IMR-90 (cell line): Measurements from ENCODE around the gene KIF1C. TPM values are rescaled to one million over a fixed set of nuclear protein-coding genes. Genes with fewer than 3 reads are reported as not detected.

Source experiments
- ATAC-seq: fragments of 200-7000 bp; cut with Tn5 transposase; 2 replicates; pipeline ENCODE4 v1.9.1; 2020; ENCODE audit warnings: low read depth, mild to moderate bottlenecking, moderate library complexity
- BruUV-seq: library from RNA; stranded (reverse); fragments of 400-500 nt; replicated peaks from 2 replicates; lab custom pipeline; 2021; lab: Mats Ljungman, UMichigan
- CTCF ChIA-PET: fragments of 300-600 bp; formaldehyde crosslinking; extraction: SDS; loops from one replicate; lab custom pipeline; 2021; ENCODE audit warnings: antibody characterized with exemption; lab: Yijun Ruan, JAX
- POLR2A ChIA-PET: fragments of 300-600 bp; sonication (Branson Sonifier 250); formaldehyde crosslinking; loops from one replicate; lab custom pipeline; 2022; ENCODE audit warnings: antibody characterized with exemption; ENCODE audit not compliant: unreplicated experiment; lab: Charles Lee
- DNase-seq: peaks from one replicate; pipeline ENCODE4 v3.0.0; 2013
- H2AFZ ChIP-seq: replicated peaks from 2 replicates; pipeline ENCODE3; 2013; ENCODE audit warnings: low read length, mild to moderate bottlenecking; ENCODE audit not compliant: poor library complexity
- H2AK5ac ChIP-seq: 2 replicates; pipeline ENCODE4 v1.6.1; 2013; ENCODE audit warnings: low read depth, low read length, inconsistent platforms
- H2AK9ac ChIP-seq: replicated peaks from 2 replicates; pipeline ENCODE3; 2013; ENCODE audit warnings: mild to moderate bottlenecking, low read depth, low read length, moderate library complexity; ENCODE audit not compliant: poor library complexity
- H2BK120ac ChIP-seq: 2 replicates; pipeline ENCODE4 v1.6.1; 2013; ENCODE audit warnings: low read depth, low read length, inconsistent platforms
- H2BK15ac ChIP-seq: 3 replicates; pipeline ENCODE4 v1.6.1; 2013; ENCODE audit warnings: low read depth, low read length, inconsistent platforms
- H2BK20ac ChIP-seq: 2 replicates; pipeline ENCODE4 v1.6.1; 2013; ENCODE audit warnings: low read depth, mild to moderate bottlenecking, inconsistent platforms, low read length, moderate library complexity
- H2BK5ac ChIP-seq: 2 replicates; pipeline ENCODE4 v1.6.1; 2013; ENCODE audit warnings: mild to moderate bottlenecking, low read depth, low read length, inconsistent platforms; ENCODE audit not compliant: poor library complexity, severe bottlenecking
- H3K14ac ChIP-seq: replicated peaks from 2 replicates; pipeline ENCODE4 v1.6.1; 2013; ENCODE audit warnings: low read depth, low read length, inconsistent platforms
- H3K18ac ChIP-seq: 2 replicates; pipeline ENCODE4 v1.6.1; 2013; ENCODE audit warnings: low read depth, low read length, control low read depth
- H3K23ac ChIP-seq: 2 replicates; pipeline ENCODE4 v1.6.1; 2013; ENCODE audit warnings: low read depth, low read length, inconsistent platforms
- H3K27ac ChIP-seq: 2 replicates; pipeline ENCODE4 v1.5.1; 2013; ENCODE audit warnings: mild to moderate bottlenecking, control low read depth, low read length; ENCODE audit not compliant: insufficient read depth
- H3K27me3 ChIP-seq: 2 replicates; pipeline ENCODE4 v1.6.1; 2013; ENCODE audit warnings: low read length; ENCODE audit not compliant: control insufficient read depth, insufficient read depth
- H3K36me3 ChIP-seq: 2 replicates; pipeline ENCODE4 v1.6.1; 2013; ENCODE audit warnings: low read length, mixed read lengths; ENCODE audit not compliant: control insufficient read depth, insufficient read depth
- H3K4ac ChIP-seq: 2 replicates; pipeline ENCODE4 v1.6.1; 2013; ENCODE audit warnings: low read depth, low read length, inconsistent platforms
- H3K4me1 ChIP-seq: 2 replicates; pipeline ENCODE4 v1.6.1; 2013; ENCODE audit warnings: low read length, mixed read lengths; ENCODE audit not compliant: control insufficient read depth, insufficient read depth
- H3K4me2 ChIP-seq: 2 replicates; pipeline ENCODE4 v1.6.1; 2013; ENCODE audit warnings: low read depth, mild to moderate bottlenecking, control low read depth, low read length, moderate library complexity
- H3K4me3 ChIP-seq: 2 replicates; pipeline ENCODE4 v1.5.1; 2013; ENCODE audit warnings: low read depth, mild to moderate bottlenecking, control low read depth, low read length, moderate library complexity; ENCODE audit not compliant: insufficient read depth
- H3K56ac ChIP-seq: 2 replicates; pipeline ENCODE4 v1.6.1; 2013; ENCODE audit warnings: low read length, inconsistent platforms; ENCODE audit not compliant: insufficient read depth; ENCODE audit errors: extremely low read depth
- H3K79me1 ChIP-seq, 2 experiments: 2 replicates each; pipeline ENCODE4 v1.6.1; 2013; ENCODE audit warnings: low read length in 2 of 2, inconsistent platforms in 1 of 2, low read depth in 1 of 2
- H3K9ac ChIP-seq: 2 replicates; pipeline ENCODE4 v1.6.1; 2013; ENCODE audit warnings: low read depth, low read length, control low read depth
- H3K9me1 ChIP-seq: 2 replicates; pipeline ENCODE4 v1.6.1; 2013; ENCODE audit warnings: low read length, inconsistent platforms; ENCODE audit not compliant: insufficient read depth
- H3K9me3 ChIP-seq: 2 replicates; pipeline ENCODE4 v1.6.1; 2013; ENCODE audit warnings: low read length; ENCODE audit not compliant: control insufficient read depth, insufficient read depth
- H4K20me1 ChIP-seq: 2 replicates; pipeline ENCODE4 v1.6.1; 2013; ENCODE audit warnings: low read length, inconsistent platforms; ENCODE audit not compliant: insufficient read depth
- H4K5ac ChIP-seq: 2 replicates; pipeline ENCODE4 v1.6.1; 2013; ENCODE audit warnings: mild to moderate bottlenecking, low read depth, low read length, control low read depth
- H4K8ac ChIP-seq, 2 experiments: 2 replicates each; pipeline ENCODE4 v1.6.1; 2013; ENCODE audit warnings: low read depth in 2 of 2, low read length in 2 of 2, control low read depth in 1 of 2, inconsistent platforms in 1 of 2
- H4K91ac ChIP-seq: 2 replicates; pipeline ENCODE4 v1.6.1; 2013; ENCODE audit warnings: low read depth, low read length, inconsistent platforms; ENCODE audit not compliant: insufficient read depth
- BHLHE40 ChIP-seq: fragments of 150-350 bp; IDR thresholded peaks from 2 replicates; pipeline ENCODE4 v1.6.1; 2016; ENCODE audit warnings: mild to moderate bottlenecking, low read depth, low read length
- CEBPB ChIP-seq: IDR thresholded peaks from 2 replicates; pipeline ENCODE4 v1.6.1; 2012; ENCODE audit warnings: low read depth, low read length, improper control_type of control experiment
- CHD1 ChIP-seq: IDR thresholded peaks from 2 replicates; pipeline ENCODE4 v1.6.1; 2012; ENCODE audit warnings: low read depth, low read length, improper control_type of control experiment
- CTCF ChIP-seq: conservative IDR thresholded peaks from 2 replicates; pipeline ENCODE4 v1.5.1; 2012; ENCODE audit warnings: mild to moderate bottlenecking, low read depth, low read length, improper control_type of control experiment
- FOS ChIP-seq: fragments of 150-350 bp; IDR thresholded peaks from 2 replicates; pipeline ENCODE4 v1.6.1; 2016; ENCODE audit warnings: low read depth, low read length
- MAFK ChIP-seq: IDR thresholded peaks from 2 replicates; pipeline ENCODE4 v1.6.1; 2012; ENCODE audit warnings: low read depth, low read length, improper control_type of control experiment
- MAZ ChIP-seq: IDR thresholded peaks from 2 replicates; pipeline ENCODE4 v1.6.1; 2012; ENCODE audit warnings: low read depth, mild to moderate bottlenecking, low read length, improper control_type of control experiment, moderate library complexity, borderline replicate concordance
- MXI1 ChIP-seq: IDR thresholded peaks from 2 replicates; pipeline ENCODE4 v1.6.1; 2012; ENCODE audit warnings: low read depth, mild to moderate bottlenecking, low read length, moderate library complexity, borderline replicate concordance
- NFE2L2 ChIP-seq: fragments of 150-350 bp; IDR thresholded peaks from 2 replicates; pipeline ENCODE4 v1.6.1; 2016; ENCODE audit warnings: low read depth, mild to moderate bottlenecking, low read length
- POLR2A ChIP-seq: IDR thresholded peaks from 2 replicates; pipeline ENCODE4 v1.6.1; 2012; ENCODE audit warnings: mild to moderate bottlenecking, low read depth, low read length
- RCOR1 ChIP-seq: IDR thresholded peaks from 2 replicates; pipeline ENCODE4 v1.6.1; 2012; ENCODE audit warnings: mild to moderate bottlenecking, low read length, improper control_type of control experiment; ENCODE audit not compliant: insufficient replicate concordance
- RFX5 ChIP-seq: IDR thresholded peaks from 2 replicates; pipeline ENCODE4 v1.8.0; 2012; ENCODE audit warnings: low read depth, mild to moderate bottlenecking, low read length, moderate library complexity
- SMC3 ChIP-seq: fragments of 150-350 bp; IDR thresholded peaks from 2 replicates; pipeline ENCODE4 v1.6.1; 2016; ENCODE audit warnings: low read depth, mild to moderate bottlenecking, antibody characterized with exemption, low read length, moderate library complexity
- USF2 ChIP-seq: fragments of 150-350 bp; IDR thresholded peaks from 2 replicates; pipeline ENCODE4 v1.6.1; 2017; ENCODE audit warnings: mild to moderate bottlenecking, antibody characterized with exemption, low read length, low read depth
- WGBS, 2 experiments: methylation state at CpG; one replicate each; pipeline versions ENCODE4 v1.1.5 to v1.1.7; 2013; ENCODE audit warnings: missing lambda C conversion rate in 2 of 2; ENCODE audit not compliant: insufficient read length in 1 of 2; ENCODE audit errors: extremely low coverage in 2 of 2; 5-methylcytosine and 5-hydroxymethylcytosine counted together
- dilution Hi-C: fragments of 300-500 bp; cut with HindIII; formaldehyde crosslinking; loops from one replicate; pipeline ENCODE4 v1.14.3; 2018; ENCODE audit warnings: low sequenced_read_pairs; ENCODE audit not compliant: unreplicated experiment
- in situ Hi-C: fragments of 300-500 bp; cut with MboI; formaldehyde crosslinking; loops from 3 replicates; pipeline ENCODE4 v1.14.3; 2019; ENCODE audit warnings: low sequenced_read_pairs, inconsistent platforms, mixed read lengths
- intact Hi-C: fragments of 100-400 bp; cut with micrococcal nuclease; formaldehyde crosslinking; loops from 2 replicates; pipeline ENCODE4 v1.10.0; 2022
- polyA plus RNA-seq, 3 experiments: library from polyadenylated mRNA; depleted of rRNA; stranded (reverse); fragments of >200 nt; gene quantifications; 2 replicates each; pipeline ENCODE4 v1.2.3, GENCODE V29; 2012; ENCODE audit warnings: low replicate concordance in 1 of 3
- total RNA-seq: library from RNA; depleted of rRNA; stranded (reverse); fragments of >200 nt; gene quantifications from 2 replicates; pipeline ENCODE4 v1.2.3, GENCODE V29; 2012
- TF ChIP-seq, protein P1 (sequence below): fragments of 150-350 bp; IDR thresholded peaks from 2 replicates; pipeline ENCODE4 v1.6.1; 2016; ENCODE audit warnings: low read depth, mild to moderate bottlenecking, low read length, moderate library complexity, borderline replicate concordance

KIF1C gene
- total and polyA plus RNA-seq, 2 of the 4 experiments (the other 2 are of a cell fraction): 27.4 to 28.7 TPM

- Histone ChIP-seq H2BK120ac (no peak overlapping the region), H3K9me1 (peaks cover 12% of the 10 kb centered on the region)
These were observed 14.2 kb downstream of the KIF1C start for GRCh38 chr17:5011928-5012327.

More at GRCh38 chr17:5011928-5012327, 14.2 kb downstream of the KIF1C start:
- Histone ChIP-seq H2BK5ac (no peak overlapping the region), H3K56ac (no peak overlapping the region; the same call in 1 of the 2 replicates), H3K18ac (no peak overlapping the region), H3K36me3 (peaks cover 62% of the 10 kb centered on the region), H3K4ac (no peak overlapping the region), H4K91ac (no peak overlapping the region), H2BK20ac (no peak overlapping the region), H4K20me1 (peaks cover 6% of the 10 kb centered on the region; the same call in 1 of the 2 replicates), H3K27me3 (no peaks in the 10 kb centered on the region), H3K23ac (0 out of 2 replicates have a peak overlapping the region, but pooled peaks have one; percentile 27), H3K9ac (no peak overlapping the region), H3K14ac (no peak overlapping the region), H3K4me1 (no peaks in the 10 kb centered on the region; the same call in 1 of the 2 replicates), H3K27ac (no peak overlapping the region), H3K79me1 (peaks cover 21 to 23% of the 10 kb centered on the region in 2 experiments), H2AK5ac (no peak overlapping the region; the same call in 1 of the 2 replicates), H4K5ac (no peak overlapping the region), H3K4me3 (no peak overlapping the region), H2AFZ (no peak overlapping the region), H4K8ac (no peak overlapping the region), H2BK15ac (no peak overlapping the region), H2AK9ac (peak overlapping the region; percentile 72), H3K4me2 (no peak overlapping the region), H3K9me3 (no peaks in the 10 kb centered on the region)
- peak; percentile 72 for DNase-seq
- in situ Hi-C loops (no loop called here), intact Hi-C loops (no loop called here), dilution Hi-C loops (no loop called here)
- CTCF ChIA-PET: no interaction called here
- no CpG with 5 or more reads among the region's 6 CpGs for WGBS, 2 experiments
- no TSS peak for BruUV-seq
- TF ChIP-seq BHLHE40 (no peak), MXI1 (no peak), CEBPB (no peak), CTCF (no peak), SMC3 (no peak), MAFK (no peak), NFE2L2 (no peak), MAZ (no peak), RFX5 (no peak), FOS (no peak), USF2 (no peak), POLR2A (no peak), RCOR1 (no peak), CHD1 (no peak)
- TF ChIP-seq, protein P1, sequence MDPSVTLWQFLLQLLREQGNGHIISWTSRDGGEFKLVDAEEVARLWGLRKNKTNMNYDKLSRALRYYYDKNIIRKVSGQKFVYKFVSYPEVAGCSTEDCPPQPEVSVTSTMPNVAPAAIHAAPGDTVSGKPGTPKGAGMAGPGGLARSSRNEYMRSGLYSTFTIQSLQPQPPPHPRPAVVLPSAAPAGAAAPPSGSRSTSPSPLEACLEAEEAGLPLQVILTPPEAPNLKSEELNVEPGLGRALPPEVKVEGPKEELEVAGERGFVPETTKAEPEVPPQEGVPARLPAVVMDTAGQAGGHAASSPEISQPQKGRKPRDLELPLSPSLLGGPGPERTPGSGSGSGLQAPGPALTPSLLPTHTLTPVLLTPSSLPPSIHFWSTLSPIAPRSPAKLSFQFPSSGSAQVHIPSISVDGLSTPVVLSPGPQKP: no peak
- ATAC-seq: no peak; the same call in 1 of the 2 replicates
- POLR2A ChIA-PET: no interaction called here
